ENCODE measurements around the gene TRIM17.

Gene TRIM17

DNA sequence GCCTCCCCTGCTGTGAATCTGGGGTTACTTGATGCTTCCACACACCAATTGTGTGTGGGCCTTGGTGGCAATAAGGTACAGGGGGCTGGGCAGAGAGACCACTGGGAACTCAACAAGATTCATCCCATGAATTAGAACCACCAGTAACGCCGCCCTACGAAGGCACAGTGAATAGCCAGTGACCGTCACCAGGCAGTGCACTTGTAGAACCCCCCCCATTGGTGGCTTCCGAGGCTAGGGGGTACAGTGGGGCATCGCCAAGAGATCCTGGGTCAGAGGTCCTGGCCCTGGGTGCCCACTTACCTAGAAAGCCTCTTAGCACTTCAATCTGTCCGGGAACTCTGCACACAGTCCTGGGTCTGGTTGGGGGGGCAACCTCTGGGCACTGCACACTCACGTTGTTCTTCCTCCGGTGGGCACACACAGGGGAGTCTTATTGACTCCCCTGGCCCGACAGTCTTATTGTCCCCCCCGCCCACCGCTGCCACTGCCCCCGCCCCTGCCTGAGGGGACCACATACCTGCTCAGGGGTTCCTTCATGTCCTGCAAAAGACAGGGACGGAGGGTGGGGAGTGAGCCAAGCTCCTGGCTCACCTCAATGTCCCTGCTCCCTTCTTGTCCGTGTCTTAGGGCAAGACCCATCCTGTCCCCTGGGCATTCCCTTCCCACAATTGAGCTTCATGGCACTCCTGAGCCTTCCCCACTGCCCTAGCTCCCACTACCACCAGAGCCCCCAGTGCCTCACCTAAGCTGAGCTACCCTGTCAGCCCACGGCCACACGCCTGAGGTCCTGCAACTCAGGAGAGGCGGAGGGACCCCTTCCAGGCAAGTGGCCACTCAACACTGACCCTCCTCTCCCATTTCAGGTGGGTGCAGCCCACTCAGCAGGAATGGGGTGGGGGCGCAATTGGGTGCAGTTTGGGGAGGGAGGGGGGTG lies 7.5 kb downstream of the TRIM17 start:
- H2AFZ ChIP-seq (ENCODE audit: low read depth, low read length) = no peak overlapping the region
- no peaks in the 10 kb centered on the region for H3K27me3 ChIP-seq (ENCODE audit: low read depth, low read length)
- no peak overlapping the region for H3K4me3 ChIP-seq (ENCODE audit: low read length)
- no peak overlapping the region for H3K27ac ChIP-seq (ENCODE audit: low read length)
- peaks cover 31% of the 10 kb centered on the region for H3K79me2 ChIP-seq (ENCODE audit: low read length)
- H3K9ac ChIP-seq (ENCODE audit: low read length) = no peak overlapping the region
- no peak for TF ChIP-seq CTCF (IDR thresholded peaks at IDR 0.05; ENCODE audit: low read depth, low read length)
- no peak for TF ChIP-seq EZH2phosphoT487 (IDR thresholded peaks at IDR 0.05; ENCODE audit: low read depth)
- peaks cover 21% of the 10 kb centered on the region for H3K4me1 ChIP-seq (ENCODE audit: low read length)
- H3K9me3 ChIP-seq (ENCODE audit: insufficient read depth, low read length) = no peaks in the 10 kb centered on the region
- H3K36me3 ChIP-seq (replicated peaks; ENCODE audit: low read depth, low read length) = peaks cover 9% of the 10 kb centered on the region
- no peak overlapping the region for H3K4me2 ChIP-seq (ENCODE audit: low read length)
- H4K20me1 ChIP-seq (ENCODE audit: insufficient read depth, low read length) = peaks cover 16% of the 10 kb centered on the region

GRCh38 chr1:228408041-228408868 lies 8.4 kb downstream of the TRIM17 start:
- no peak overlapping the region for H3K9ac ChIP-seq (ENCODE audit: low read length)
- H3K9me3 ChIP-seq (ENCODE audit: insufficient read depth, low read length) = no peaks in the 10 kb centered on the region
- no peak overlapping the region; the same call in 1 of the 2 replicates for H3K4me3 ChIP-seq (ENCODE audit: low read length)
- H3K27ac ChIP-seq (ENCODE audit: low read length) = no peak overlapping the region
- peaks cover 15% of the 10 kb centered on the region for H3K36me3 ChIP-seq (replicated peaks; ENCODE audit: low read depth, low read length)
- peaks cover 22% of the 10 kb centered on the region for H3K4me1 ChIP-seq (ENCODE audit: low read length)
- no peaks in the 10 kb centered on the region for H3K27me3 ChIP-seq (ENCODE audit: low read depth, low read length)
- TF ChIP-seq EZH2phosphoT487 (IDR thresholded peaks at IDR 0.05; ENCODE audit: low read depth) (no peak), CTCF (IDR thresholded peaks at IDR 0.05; ENCODE audit: low read depth, low read length) (no peak)
- H2AFZ ChIP-seq (ENCODE audit: low read depth, low read length) = no peak overlapping the region
- peaks cover 22% of the 10 kb centered on the region for H4K20me1 ChIP-seq (ENCODE audit: insufficient read depth, low read length)
- H3K4me2 ChIP-seq (ENCODE audit: low read length) = peak overlapping the region; percentile 92; the same call in 1 of the 2 replicates
- peaks cover 40% of the 10 kb centered on the region for H3K79me2 ChIP-seq (ENCODE audit: low read length)

- Histone ChIP-seq H3K9ac (ENCODE audit: low read length) (peak overlapping the region; percentile 70), H3K36me3 (replicated peaks; ENCODE audit: low read depth, low read length) (peaks cover 23% of the 10 kb centered on the region), H4K20me1 (ENCODE audit: insufficient read depth, low read length) (peaks cover 31% of the 10 kb centered on the region), H3K4me3 (ENCODE audit: low read length) (peak overlapping the region; percentile 86), H3K79me2 (ENCODE audit: low read length) (peaks cover 49% of the 10 kb centered on the region), H3K4me1 (ENCODE audit: low read length) (peaks cover 22% of the 10 kb centered on the region), H3K27ac (ENCODE audit: low read length) (peak overlapping the region; percentile 15; the same call in 1 of the 2 replicates), H2AFZ (ENCODE audit: low read depth, low read length) (peak overlapping the region; percentile 15; the same call in 1 of the 2 replicates), H3K4me2 (ENCODE audit: low read length) (peak overlapping the region; percentile 92), H3K27me3 (ENCODE audit: low read depth, low read length) (no peaks in the 10 kb centered on the region), H3K9me3 (ENCODE audit: insufficient read depth, low read length) (no peaks in the 10 kb centered on the region)
- no peak for TF ChIP-seq CTCF (IDR thresholded peaks at IDR 0.05; ENCODE audit: low read depth, low read length)
- no peak for TF ChIP-seq EZH2phosphoT487 (IDR thresholded peaks at IDR 0.05; ENCODE audit: low read depth)
Observed at GRCh38 chr1:228407106-228408040, 9.3 kb downstream of the TRIM17 start.
